Keratinocyte (primary cell): ENCODE measurements around the gene TSPYL1. TPM values are rescaled to one million over a fixed set of nuclear protein-coding genes. Genes with fewer than 3 reads are reported as not detected.

Experiments
- DNase-seq: peaks from one replicate; pipeline ENCODE4 v3.0.0-alpha.2; 2011; ENCODE audit warnings: low read depth, missing footprints, low spot score
- FAIRE-seq: peaks from 2 replicates; lab custom pipeline; 2011; peaks lifted over from hg19 to GRCh38; lab: Jason Lieb, UNC
- H2AFZ ChIP-seq: 2 replicates; pipeline ENCODE4 v1.6.0; 2012; ENCODE audit warnings: low read length, control low read depth, inconsistent platforms; ENCODE audit not compliant: control insufficient read depth
- H3K27ac ChIP-seq: 2 replicates; pipeline ENCODE4 v1.5.1; 2011; ENCODE audit warnings: low read length; ENCODE audit not compliant: control insufficient read depth, insufficient read depth
- H3K27me3 ChIP-seq: 3 replicates; pipeline ENCODE4 v1.6.0; 2011; ENCODE audit warnings: low read length; ENCODE audit not compliant: control insufficient read depth, insufficient read depth; ENCODE audit errors: extremely low read depth
- H3K36me3 ChIP-seq, 2 experiments: 2 replicates in 1 of 2; 3 replicates in 1 of 2; pipeline ENCODE4 v1.5.1; 2011; ENCODE audit warnings: low read length in 2 of 2, mild to moderate bottlenecking in 1 of 2; ENCODE audit not compliant: control insufficient read depth in 2 of 2, insufficient read depth in 2 of 2; ENCODE audit errors: extremely low read depth in 1 of 2
- H3K4me1 ChIP-seq: 3 replicates; pipeline ENCODE4 v1.5.1; 2011; ENCODE audit warnings: low read length; ENCODE audit not compliant: control insufficient read depth, insufficient read depth; ENCODE audit errors: extremely low read depth
- H3K4me2 ChIP-seq: 3 replicates; pipeline ENCODE4 v1.6.0; 2011; ENCODE audit warnings: low read depth, low read length; ENCODE audit not compliant: control insufficient read depth, insufficient read depth; ENCODE audit errors: extremely low read depth
- H3K4me3 ChIP-seq, 3 experiments: fragments of 200-600 bp in 1 of 3; sonication (generic) in 1 of 3; 2 replicates in 2 of 3; 3 replicates in 1 of 3; pipeline ENCODE4 v1.5.1; 2011 to 2016; ENCODE audit warnings: low read length in 3 of 3, mild to moderate bottlenecking in 3 of 3, control low read depth in 2 of 3, inconsistent platforms in 1 of 3, low read depth in 1 of 3, mixed read lengths in 1 of 3, mixed run types in 1 of 3, moderate library complexity in 1 of 3; ENCODE audit not compliant: control insufficient read depth in 2 of 3, insufficient read depth in 2 of 3; ENCODE audit errors: extremely low read depth in 1 of 3
- H3K79me2 ChIP-seq: 2 replicates; pipeline ENCODE4 v1.6.0; 2012; ENCODE audit warnings: low read length; ENCODE audit not compliant: control insufficient read depth, insufficient read depth
- H3K9ac ChIP-seq: 3 replicates; pipeline ENCODE4 v1.6.0; 2011; ENCODE audit warnings: low read length; ENCODE audit not compliant: control insufficient read depth, insufficient read depth; ENCODE audit errors: extremely low read depth
- H3K9me1 ChIP-seq: 3 replicates; pipeline ENCODE4 v1.6.0; 2011; ENCODE audit warnings: low read length; ENCODE audit not compliant: control insufficient read depth, insufficient read depth; ENCODE audit errors: extremely low read depth
- H3K9me3 ChIP-seq: 2 replicates; pipeline ENCODE4 v1.5.1; 2012; ENCODE audit warnings: low read depth, low read length; ENCODE audit not compliant: control insufficient read depth
- H4K20me1 ChIP-seq: 3 replicates; pipeline ENCODE4 v1.6.0; 2011; ENCODE audit warnings: low read length; ENCODE audit not compliant: control insufficient read depth, insufficient read depth; ENCODE audit errors: extremely low read depth
- EZH2 ChIP-seq: IDR thresholded peaks from one replicate; pipeline ENCODE4 v1.6.1; 2012; ENCODE audit warnings: inconsistent platforms, mild to moderate bottlenecking, low read length, moderate library complexity
- dilution Hi-C: fragments of 300-500 bp; cut with MboI; formaldehyde crosslinking; loops from one replicate; pipeline ENCODE4 v1.7.0; 2020; ENCODE audit warnings: low sequenced_read_pairs; ENCODE audit not compliant: extremely low pct_ligation_motif_present
- polyA plus RNA-seq, 5 experiments: library from polyadenylated mRNA; depleted of rRNA in 3 of 5; stranded (reverse) in 3 of 5; stranded (forward) in 1 of 5; unstranded in 1 of 5; fragments of >200 nt; gene quantifications; 1 replicate in 1 of 5; 2 replicates in 3 of 5; 3 replicates in 1 of 5; pipeline versions ENCODE4 v1.2.1 to v1.2.3, GENCODE V29; 2011 to 2012; ENCODE audit warnings: missing spikeins in 2 of 5, low read depth in 1 of 5, low replicate concordance in 1 of 5
- TF ChIP-seq, protein P1 (sequence below), 3 experiments: IDR thresholded peaks in 1 of 3; conservative IDR thresholded peaks in 1 of 3; optimal IDR thresholded peaks in 1 of 3; 2 replicates in 2 of 3; 3 replicates in 1 of 3; pipeline versions ENCODE3 to v1.5.1; 2011; ENCODE audit warnings: low read length in 3 of 3, mild to moderate bottlenecking in 3 of 3, moderate library complexity in 2 of 3, control low read depth in 1 of 3, inconsistent platforms in 1 of 3; ENCODE audit not compliant: insufficient read depth in 2 of 3; ENCODE audit errors: extremely low read depth in 1 of 3

TSPYL1 gene
- polyA plus RNA-seq, 1 donor (not counting 4 experiments of a cell fraction or from before 2014, with no cell fraction given), result 75.6 TPM

DNA sequence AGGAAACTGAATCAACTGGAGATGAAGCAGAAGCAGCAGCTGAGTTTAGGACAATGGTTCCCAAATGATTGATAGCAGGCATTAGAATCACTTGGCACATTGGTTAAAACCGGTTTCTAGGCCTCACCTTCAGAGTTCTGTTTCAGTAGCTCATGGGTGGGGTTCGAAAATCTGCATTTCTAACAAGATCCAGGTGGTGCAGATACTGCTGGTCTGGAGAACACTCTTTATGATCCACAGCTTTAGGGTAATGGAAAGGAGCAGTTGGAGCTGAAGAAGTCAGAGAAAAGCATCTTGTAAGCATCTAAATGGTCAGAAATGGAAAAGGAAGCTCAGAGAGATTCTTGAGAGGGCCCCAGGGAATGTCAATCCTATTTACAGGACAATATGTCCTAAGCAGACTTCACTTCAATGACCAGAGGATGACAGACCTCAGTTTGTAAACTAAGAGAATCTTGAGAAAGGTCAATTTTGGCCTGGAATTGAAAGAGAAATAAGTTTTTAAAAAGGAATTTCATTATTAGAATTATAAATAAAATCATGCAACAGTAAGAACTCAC, 8.5 kb downstream of the TSPYL1 start:
- H3K9ac ChIP-seq, result no peak overlapping the region
- no peak overlapping the region for H3K4me2 ChIP-seq
- no peaks in the 10 kb centered on the region for H3K9me1 ChIP-seq
- peaks cover 3% of the 10 kb centered on the region for H3K4me1 ChIP-seq
- dilution Hi-C loops, result no loop called here
- H3K27me3 ChIP-seq, result no peaks in the 10 kb centered on the region
- H3K9me3 ChIP-seq, result no peaks in the 10 kb centered on the region
- H4K20me1 ChIP-seq, result no peaks in the 10 kb centered on the region
- FAIRE-seq (no peak), DNase-seq (no peak)
- H3K79me2 ChIP-seq, result peaks cover 16% of the 10 kb centered on the region
- H3K4me3 ChIP-seq, result no peak overlapping the region
- H2AFZ ChIP-seq, result no peak overlapping the region
- no peak for TF ChIP-seq EZH2
- TF ChIP-seq, protein P1, sequence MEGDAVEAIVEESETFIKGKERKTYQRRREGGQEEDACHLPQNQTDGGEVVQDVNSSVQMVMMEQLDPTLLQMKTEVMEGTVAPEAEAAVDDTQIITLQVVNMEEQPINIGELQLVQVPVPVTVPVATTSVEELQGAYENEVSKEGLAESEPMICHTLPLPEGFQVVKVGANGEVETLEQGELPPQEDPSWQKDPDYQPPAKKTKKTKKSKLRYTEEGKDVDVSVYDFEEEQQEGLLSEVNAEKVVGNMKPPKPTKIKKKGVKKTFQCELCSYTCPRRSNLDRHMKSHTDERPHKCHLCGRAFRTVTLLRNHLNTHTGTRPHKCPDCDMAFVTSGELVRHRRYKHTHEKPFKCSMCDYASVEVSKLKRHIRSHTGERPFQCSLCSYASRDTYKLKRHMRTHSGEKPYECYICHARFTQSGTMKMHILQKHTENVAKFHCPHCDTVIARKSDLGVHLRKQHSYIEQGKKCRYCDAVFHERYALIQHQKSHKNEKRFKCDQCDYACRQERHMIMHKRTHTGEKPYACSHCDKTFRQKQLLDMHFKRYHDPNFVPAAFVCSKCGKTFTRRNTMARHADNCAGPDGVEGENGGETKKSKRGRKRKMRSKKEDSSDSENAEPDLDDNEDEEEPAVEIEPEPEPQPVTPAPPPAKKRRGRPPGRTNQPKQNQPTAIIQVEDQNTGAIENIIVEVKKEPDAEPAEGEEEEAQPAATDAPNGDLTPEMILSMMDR (optimal IDR thresholded peaks at IDR 0.05 in 1 of 3, IDR thresholded peaks at IDR 0.05 in 1 of 3, conservative IDR thresholded peaks at IDR 0.05 in 1 of 3; ENCODE audit: extremely low read depth in 1 of 3, insufficient read depth in 2 of 3, low read length in 3 of 3), result no peak
- peaks cover 0 to 2% of the 10 kb centered on the region in 2 experiments for H3K36me3 ChIP-seq
- no peak overlapping the region for H3K27ac ChIP-seq

DNA sequence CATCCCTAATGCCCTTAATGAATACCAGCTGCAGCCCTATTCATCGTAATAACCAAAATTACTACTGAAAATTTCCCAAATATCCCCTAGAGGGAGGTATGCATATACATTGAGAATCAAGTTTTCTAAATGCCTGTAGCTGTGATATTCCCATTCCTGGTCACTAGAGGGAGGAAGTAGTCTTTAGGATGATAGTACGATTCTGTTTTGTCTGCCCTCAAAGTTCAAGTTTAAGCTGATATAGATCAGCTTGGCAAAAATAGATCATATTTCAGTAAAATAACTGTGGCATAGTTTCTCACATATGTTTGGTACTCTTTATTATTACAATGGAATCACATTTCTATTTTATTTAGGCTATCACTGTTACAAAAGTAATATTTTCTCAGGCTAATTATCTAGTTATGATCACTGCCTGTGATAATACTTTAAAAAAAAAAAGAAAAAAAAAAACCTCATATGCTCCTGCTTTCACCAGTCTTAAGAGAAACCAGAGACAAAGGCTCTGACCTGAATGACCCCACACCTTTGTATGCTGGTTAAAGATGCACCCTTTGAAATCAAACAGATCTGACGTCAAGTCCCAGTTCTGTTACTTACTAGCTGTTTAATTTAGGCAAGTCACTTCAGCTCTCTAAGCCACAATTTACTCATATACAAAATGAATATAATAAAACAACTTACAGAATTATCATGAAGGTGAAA, 11.0 kb downstream of the TSPYL1 start:
- H3K9ac ChIP-seq, result no peak overlapping the region

More for the DNA sequence above, 11.0 kb downstream of the TSPYL1 start:
- H4K20me1 ChIP-seq, result no peaks in the 10 kb centered on the region
- H3K27ac ChIP-seq, result no peak overlapping the region
- no peaks in the 10 kb centered on the region for H3K79me2 ChIP-seq
- no peaks in the 10 kb centered on the region for H3K27me3 ChIP-seq
- FAIRE-seq, result peak; percentile 87
- H3K4me2 ChIP-seq, result no peak overlapping the region
- no peaks in the 10 kb centered on the region for H3K9me1 ChIP-seq
- H3K36me3 ChIP-seq, result peaks cover 2 to 6% of the 10 kb centered on the region in 2 experiments
- DNase-seq, result peak; percentile 50
- H3K9me3 ChIP-seq, result no peaks in the 10 kb centered on the region
- H2AFZ ChIP-seq, result no peak overlapping the region
- H3K4me1 ChIP-seq, result peaks cover 18% of the 10 kb centered on the region
- H3K4me3 ChIP-seq, result no peak overlapping the region
- TF ChIP-seq, protein P1 (optimal IDR thresholded peaks at IDR 0.05 in 1 of 3, IDR thresholded peaks at IDR 0.05 in 1 of 3, conservative IDR thresholded peaks at IDR 0.05 in 1 of 3; ENCODE audit: extremely low read depth in 1 of 3, insufficient read depth in 2 of 3, low read length in 3 of 3), result peak in 2 of 3 experiments; percentile 69 to 93
- no peak for TF ChIP-seq EZH2
- dilution Hi-C loops, result no loop called here
